A172 (cell line): Measurements from ENCODE around the gene CFAP46. TPM values are rescaled to one million over a fixed set of nuclear protein-coding genes. Genes with fewer than 3 reads are reported as not detected.

ENCODE experiments used
- DNase-seq: peaks from one replicate; pipeline ENCODE4 v3.0.0-alpha.2; 2015; ENCODE audit warnings: low spot score
- total RNA-seq: library from RNA; depleted of rRNA; stranded (reverse); fragments of >200 nt; shearing (Covaris generic); gene quantifications from 2 replicates; pipeline ENCODE4 v1.2.3, GENCODE V29; 2014; rRNA removed

The CFAP46 gene
- total RNA-seq, result 1.4 and 4.3 TPM in 2 replicates

DNA sequence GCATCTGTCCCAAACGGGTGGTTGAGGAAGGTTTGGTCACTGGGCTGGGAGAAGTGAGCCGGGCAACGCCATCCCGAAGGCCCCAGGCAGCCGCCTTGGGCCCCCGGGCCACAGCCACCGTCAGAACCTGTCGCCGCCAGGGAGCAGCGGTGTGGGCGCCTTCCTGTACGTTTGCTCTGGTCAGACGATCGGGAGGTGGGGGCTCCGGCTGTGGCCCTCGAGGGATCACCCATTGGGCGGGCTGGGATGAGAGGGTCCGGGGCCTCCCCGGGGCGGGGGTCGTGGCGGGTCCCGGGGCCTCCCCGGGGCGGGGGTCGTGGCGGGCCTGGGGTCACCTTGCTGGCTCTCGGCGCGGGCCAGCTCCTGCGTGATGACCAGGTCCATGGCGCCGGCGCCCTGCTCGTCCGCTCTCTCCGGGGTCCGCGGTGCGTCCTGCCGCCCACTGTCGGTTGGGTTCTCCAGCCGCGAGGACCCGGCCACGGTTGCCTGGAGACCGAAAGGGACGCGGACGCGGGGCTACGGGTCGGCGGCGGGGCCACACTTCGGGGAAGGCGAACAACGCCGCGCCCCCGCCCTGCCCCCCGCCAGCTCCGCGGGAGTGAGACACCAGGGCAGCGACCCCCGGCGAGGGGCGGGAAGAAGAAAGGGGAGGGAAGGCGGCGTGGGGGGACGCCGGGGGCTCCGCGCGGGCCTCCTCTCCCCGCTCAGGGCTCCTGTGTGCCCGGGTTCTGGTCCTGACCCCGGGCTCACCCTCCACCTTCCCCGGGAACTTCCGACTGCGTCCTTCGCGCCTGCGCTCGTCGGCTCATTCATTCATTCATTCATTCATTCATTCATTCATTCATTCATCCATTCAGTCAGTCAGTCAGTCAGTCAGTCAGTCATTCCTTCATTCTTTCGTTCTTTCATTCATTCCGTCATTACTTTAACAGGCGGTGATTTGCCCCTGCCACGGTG, at the start of gene CFAP46:
Gene CFAP46, minus strand, starts transcription at position 470 of the 957 bp plus-strand sequence. Its CDS starts 86 bp downstream, at position 384.
- peak; percentile 16 for DNase-seq

GRCh38 chr10:132991706-132992432, 49.5 kb upstream of the CFAP46 start:
- DNase-seq, result no peak

GRCh38 chr10:132990684-132991545, 48.5 kb upstream of the CFAP46 start:
- DNase-seq, result no peak

DNA sequence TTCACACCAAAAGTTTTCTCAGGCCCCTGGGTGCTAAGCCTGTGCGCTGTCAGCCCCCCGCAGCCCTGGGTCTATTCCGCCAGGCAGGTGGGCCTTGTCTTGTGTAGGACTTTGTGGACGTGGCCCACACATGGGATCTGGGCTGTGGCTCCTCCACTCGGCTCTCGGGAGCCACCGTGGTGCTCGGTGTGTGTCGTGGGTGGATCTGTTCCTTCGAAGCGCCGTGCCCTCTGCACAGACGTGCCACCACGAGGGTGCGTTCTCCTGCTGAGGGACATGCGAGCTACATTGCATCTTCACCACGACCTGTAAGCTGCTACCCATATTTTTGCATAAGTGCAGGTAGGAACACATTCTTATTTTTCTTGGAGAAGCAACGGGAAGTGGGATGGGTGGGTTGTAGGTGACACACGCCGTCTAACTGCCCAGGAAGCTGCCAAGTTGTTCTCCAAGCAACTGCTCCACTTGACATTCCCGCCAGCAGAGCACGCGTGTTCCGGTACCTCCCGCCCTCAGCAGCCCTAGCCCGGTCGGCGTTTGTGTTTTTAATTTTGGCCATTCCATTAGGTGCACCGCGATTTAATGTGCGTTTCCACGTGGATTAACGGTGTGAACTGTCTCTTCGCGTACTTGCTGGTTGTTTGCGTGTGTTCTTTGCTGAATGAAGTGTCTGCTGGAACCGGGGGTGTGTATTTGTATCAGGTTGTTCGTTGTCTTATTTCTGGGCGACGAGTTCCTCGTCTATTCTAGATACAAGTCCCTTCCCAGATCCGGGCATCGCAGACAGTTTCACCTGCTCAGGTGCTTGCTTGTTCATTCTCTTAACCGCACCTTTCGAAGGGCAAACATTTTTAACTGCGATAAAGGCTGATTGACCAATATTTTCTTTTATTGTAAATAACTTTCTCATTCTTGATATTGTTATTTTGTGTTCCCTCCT, 47.4 kb upstream of the CFAP46 start:
- DNase-seq, result no peak

- no peak for DNase-seq
Measured at GRCh38 chr10:132988988-132989387, 46.6 kb upstream of the CFAP46 start.

DNA sequence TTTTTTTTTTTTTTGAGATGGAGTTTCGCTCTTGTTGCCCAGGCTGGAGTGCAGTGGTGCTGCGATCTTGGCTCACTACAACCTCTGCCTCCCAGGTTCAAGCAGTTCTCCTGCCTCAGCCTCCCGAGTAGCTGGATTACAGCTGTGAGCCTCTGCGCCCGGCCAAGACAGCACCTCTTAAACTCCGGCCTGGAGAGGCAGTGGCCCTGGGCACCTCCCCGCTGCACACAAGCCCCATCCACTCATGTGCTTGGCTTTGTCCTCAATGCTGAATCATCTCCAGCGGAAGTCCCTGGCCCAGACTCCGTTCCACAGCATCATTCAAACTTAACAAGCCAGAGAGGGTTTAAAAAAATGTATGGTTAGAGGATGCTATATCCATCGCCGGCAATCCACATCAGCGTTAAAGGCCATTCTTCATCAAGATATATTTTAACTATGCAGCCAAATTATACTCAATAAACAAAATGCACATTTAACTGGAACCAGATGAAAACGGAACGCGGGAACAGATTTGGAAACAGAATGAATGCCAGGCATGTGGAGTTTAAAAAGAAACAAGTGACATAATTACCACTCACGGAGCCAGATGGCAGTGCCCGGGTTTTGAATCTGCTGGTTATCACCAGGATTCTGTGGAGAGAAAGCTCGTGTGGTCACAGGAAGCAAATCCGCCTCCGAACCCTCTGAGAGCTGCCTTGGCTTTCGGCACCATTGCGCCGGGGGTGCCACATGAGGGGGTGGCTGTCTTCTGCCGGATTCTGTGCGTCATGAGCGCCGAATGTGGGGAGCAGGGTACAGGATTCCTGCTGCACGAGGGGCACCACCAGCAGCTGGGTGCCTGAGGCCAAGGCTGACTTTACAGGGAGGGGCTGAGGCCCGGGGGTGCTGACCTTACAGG, 45.6 kb upstream of the CFAP46 start:
- DNase-seq, result peak; percentile 86

- DNase-seq, result no peak
Measured at GRCh38 chr10:132986978-132987377, 44.6 kb upstream of the CFAP46 start.

- DNase-seq, result no peak
Measured at GRCh38 chr10:132986576-132986975, 44.2 kb upstream of the CFAP46 start.

GRCh38 chr10:132986076-132986475, 43.7 kb upstream of the CFAP46 start:
- DNase-seq, result no peak

DNA sequence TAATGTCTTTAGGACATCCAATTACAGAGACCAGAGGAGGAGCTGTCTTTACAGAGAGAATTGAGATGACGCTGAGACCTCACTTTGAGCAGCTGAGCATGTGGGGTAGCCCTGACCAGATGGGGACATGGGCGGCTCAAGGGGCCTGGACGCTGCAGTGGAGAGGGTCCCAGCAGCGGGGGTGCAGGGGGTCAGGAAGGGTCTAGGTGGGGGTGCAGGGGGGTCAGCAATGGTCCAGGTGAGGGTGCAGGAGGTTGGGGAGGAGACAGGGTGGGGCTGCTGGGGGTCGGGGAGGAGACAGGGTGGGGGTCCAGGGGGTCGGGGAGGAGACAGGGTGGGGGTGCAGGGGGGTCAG, 43.2 kb upstream of the CFAP46 start:
- DNase-seq, result no peak

DNA sequence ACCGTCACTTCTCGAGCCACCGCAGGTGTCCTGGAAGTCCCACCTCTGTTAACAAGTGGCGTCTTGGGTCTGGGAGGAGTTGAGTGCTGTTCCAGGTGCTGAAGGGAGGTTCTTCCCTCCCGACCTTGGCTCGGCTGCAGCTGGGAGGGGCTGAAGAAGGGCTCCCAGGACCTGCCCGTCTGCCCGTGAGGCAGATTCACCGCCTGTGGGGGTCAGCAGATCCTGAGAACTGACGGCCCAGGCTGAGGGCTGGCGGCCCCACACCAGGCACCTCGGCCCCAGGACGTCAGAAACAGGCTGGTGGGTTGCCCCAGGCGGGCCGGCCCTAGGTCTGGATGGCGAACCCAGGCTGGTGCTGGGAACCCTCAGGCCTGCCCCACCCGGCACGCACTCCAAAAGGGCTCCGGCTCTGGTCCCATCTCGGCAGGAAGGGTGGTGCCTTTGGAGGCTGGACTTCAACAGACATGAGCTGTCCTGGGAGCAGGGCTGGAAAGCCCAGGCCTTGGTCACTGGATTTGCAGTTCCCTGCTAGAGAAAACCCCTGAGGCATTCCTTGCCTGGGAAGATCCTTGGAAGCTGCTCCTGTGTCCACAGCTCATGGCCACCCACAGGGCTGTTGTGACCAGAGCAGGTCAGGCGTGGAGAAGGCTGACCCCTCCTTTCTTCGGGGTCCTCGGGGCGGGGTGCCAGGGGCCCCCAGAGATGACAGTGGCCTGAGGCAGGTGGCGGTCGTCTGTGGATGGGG, 42.6 kb upstream of the CFAP46 start:
- DNase-seq, result peak; percentile 34

DNA sequence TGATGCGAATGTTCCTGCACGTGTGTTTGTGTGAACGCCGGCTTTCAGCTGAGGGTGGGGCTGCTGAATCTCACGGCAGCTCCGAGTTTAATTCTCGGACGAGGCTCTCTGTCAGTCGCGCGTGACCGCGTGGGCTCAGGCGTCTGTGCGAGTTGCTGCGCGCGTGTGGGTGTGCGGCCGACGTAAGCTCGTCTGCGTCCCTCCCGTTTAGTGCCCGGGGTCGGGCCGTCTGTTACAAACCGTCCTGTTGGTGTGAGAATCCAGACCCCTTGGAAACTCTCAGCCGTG, 41.6 kb upstream of the CFAP46 start:
- no peak for DNase-seq

- DNase-seq, result no peak
Measured at GRCh38 chr10:132983252-132984007, 41.1 kb upstream of the CFAP46 start.

DNA sequence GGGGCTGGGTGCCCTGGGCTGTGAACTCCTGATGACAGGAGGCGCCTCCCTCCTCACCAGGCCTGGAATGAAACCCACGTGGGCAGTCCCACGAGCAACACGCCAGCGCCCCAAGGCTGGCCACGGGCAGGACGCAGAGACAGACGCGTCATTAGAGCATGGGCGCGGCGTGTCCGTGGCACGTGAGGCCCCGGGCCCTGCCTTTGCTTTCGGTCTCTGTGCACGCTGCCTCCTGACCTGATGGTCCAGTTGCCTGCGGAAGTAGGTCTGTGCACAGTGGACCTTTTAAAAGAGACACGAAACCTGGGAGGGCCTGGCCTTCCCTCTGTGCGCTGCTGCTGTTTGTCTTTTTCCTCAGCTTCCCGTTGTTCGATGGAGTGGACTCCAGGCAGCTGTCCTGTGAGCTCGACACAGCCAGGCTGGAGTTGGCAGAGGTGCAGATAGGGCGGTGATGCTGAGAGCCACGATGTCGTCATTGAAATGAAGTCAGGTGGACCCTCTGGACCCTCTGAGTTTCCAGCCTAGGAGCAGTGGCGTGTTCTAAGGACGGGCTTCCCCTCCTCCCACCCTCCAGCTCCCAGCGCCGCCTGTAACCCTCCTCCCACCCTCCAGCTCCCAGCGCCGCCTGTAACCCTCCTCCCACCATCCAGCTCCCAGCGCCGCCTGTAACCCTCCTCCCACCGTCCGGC, 40.1 kb upstream of the CFAP46 start:
- DNase-seq, result no peak

GRCh38 chr10:132981746-132982145, 39.4 kb upstream of the CFAP46 start:
- DNase-seq, result no peak

- DNase-seq, result no peak
Measured at GRCh38 chr10:132981173-132981555, 38.8 kb upstream of the CFAP46 start.

- no peak for DNase-seq
Measured at GRCh38 chr10:132980426-132981172, 38.2 kb upstream of the CFAP46 start.
